ENCODE data around the gene SAXO1.

Gene SAXO1

GRCh38 chr9:18980189-18980588 is 52.8 kb downstream of the SAXO1 start:
- no peak for TF ChIP-seq GABPA (IDR thresholded peaks at IDR 0.05; ENCODE audit: low read depth)
- TF ChIP-seq SPI1 (IDR thresholded peaks at IDR 0.05; ENCODE audit: borderline replicate concordance, low read depth) = no peak
- no peak for TF ChIP-seq POLR2AphosphoS5 (IDR thresholded peaks at IDR 0.05; ENCODE audit: low read depth)
- TF ChIP-seq, protein P1, sequence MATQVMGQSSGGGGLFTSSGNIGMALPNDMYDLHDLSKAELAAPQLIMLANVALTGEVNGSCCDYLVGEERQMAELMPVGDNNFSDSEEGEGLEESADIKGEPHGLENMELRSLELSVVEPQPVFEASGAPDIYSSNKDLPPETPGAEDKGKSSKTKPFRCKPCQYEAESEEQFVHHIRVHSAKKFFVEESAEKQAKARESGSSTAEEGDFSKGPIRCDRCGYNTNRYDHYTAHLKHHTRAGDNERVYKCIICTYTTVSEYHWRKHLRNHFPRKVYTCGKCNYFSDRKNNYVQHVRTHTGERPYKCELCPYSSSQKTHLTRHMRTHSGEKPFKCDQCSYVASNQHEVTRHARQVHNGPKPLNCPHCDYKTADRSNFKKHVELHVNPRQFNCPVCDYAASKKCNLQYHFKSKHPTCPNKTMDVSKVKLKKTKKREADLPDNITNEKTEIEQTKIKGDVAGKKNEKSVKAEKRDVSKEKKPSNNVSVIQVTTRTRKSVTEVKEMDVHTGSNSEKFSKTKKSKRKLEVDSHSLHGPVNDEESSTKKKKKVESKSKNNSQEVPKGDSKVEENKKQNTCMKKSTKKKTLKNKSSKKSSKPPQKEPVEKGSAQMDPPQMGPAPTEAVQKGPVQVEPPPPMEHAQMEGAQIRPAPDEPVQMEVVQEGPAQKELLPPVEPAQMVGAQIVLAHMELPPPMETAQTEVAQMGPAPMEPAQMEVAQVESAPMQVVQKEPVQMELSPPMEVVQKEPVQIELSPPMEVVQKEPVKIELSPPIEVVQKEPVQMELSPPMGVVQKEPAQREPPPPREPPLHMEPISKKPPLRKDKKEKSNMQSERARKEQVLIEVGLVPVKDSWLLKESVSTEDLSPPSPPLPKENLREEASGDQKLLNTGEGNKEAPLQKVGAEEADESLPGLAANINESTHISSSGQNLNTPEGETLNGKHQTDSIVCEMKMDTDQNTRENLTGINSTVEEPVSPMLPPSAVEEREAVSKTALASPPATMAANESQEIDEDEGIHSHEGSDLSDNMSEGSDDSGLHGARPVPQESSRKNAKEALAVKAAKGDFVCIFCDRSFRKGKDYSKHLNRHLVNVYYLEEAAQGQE (IDR thresholded peaks at IDR 0.05; ENCODE audit: insufficient replicate concordance, low read depth) = no peak
- no peak for TF ChIP-seq CTCF (IDR thresholded peaks at IDR 0.05; ENCODE audit: insufficient read depth, low read length)
- Histone ChIP-seq H3K27ac (replicated peaks) (no peak overlapping the region), H3K4me3 (replicated peaks; ENCODE audit: insufficient read depth, low read length) (no peak overlapping the region), H3K27me3 (ENCODE audit: insufficient read depth, poor library complexity, severe bottlenecking) (no peaks in the 10 kb centered on the region)
- no peak for DNase-seq (ENCODE audit: low read depth in 1 of 2, low spot score in 1 of 2)

- no peak overlapping the region for H3K4me3 ChIP-seq (replicated peaks; ENCODE audit: insufficient read depth, low read length)
- DNase-seq (ENCODE audit: low read depth in 1 of 2, low spot score in 1 of 2) = no peak
- TF ChIP-seq GABPA (IDR thresholded peaks at IDR 0.05; ENCODE audit: low read depth) (no peak), CTCF (IDR thresholded peaks at IDR 0.05; ENCODE audit: insufficient read depth, low read length) (no peak), POLR2AphosphoS5 (IDR thresholded peaks at IDR 0.05; ENCODE audit: low read depth) (no peak)
- no peak overlapping the region for H3K27ac ChIP-seq (replicated peaks)
- no peaks in the 10 kb centered on the region for H3K27me3 ChIP-seq (ENCODE audit: insufficient read depth, poor library complexity, severe bottlenecking)
These were observed 53.6 kb downstream of the SAXO1 start for GRCh38 chr9:18979367-18979766.

GRCh38 chr9:18978188-18978587 is 54.8 kb downstream of the SAXO1 start:
- no peak for DNase-seq (ENCODE audit: low read depth in 1 of 2, low spot score in 1 of 2)
- TF ChIP-seq CTCF (IDR thresholded peaks at IDR 0.05; ENCODE audit: insufficient read depth, low read length) (no peak), SPI1 (IDR thresholded peaks at IDR 0.05; ENCODE audit: borderline replicate concordance, low read depth) (no peak), POLR2AphosphoS5 (IDR thresholded peaks at IDR 0.05; ENCODE audit: low read depth) (no peak), GABPA (IDR thresholded peaks at IDR 0.05; ENCODE audit: low read depth) (no peak)
- TF ChIP-seq, protein P1 (IDR thresholded peaks at IDR 0.05; ENCODE audit: insufficient replicate concordance, low read depth) = no peak
- no peak overlapping the region for H3K27ac ChIP-seq (replicated peaks)
- no peak overlapping the region for H3K4me3 ChIP-seq (replicated peaks; ENCODE audit: insufficient read depth, low read length)
- H3K27me3 ChIP-seq (ENCODE audit: insufficient read depth, poor library complexity, severe bottlenecking) = no peaks in the 10 kb centered on the region

Data from HL-60 (cell line).